K562 (cell line): Measurements from ENCODE around the gene CPED1. TPM values are rescaled to one million over a fixed set of nuclear protein-coding genes. Genes with fewer than 3 reads are reported as not detected.

ENCODE experiments used
- EGR1 ChIP-seq: fragments of 450-650 bp; conservative IDR thresholded peaks from 2 replicates; pipeline ENCODE4 v1.6.1; 2017; ENCODE audit warnings: mild to moderate bottlenecking
- FOXA1 ChIP-seq: fragments of 450-650 bp; IDR thresholded peaks from 2 replicates; pipeline ENCODE4 v1.6.1; 2016; ENCODE audit warnings: mild to moderate bottlenecking, borderline replicate concordance
- FUS ChIP-seq: fragments of 200-400 bp; formaldehyde crosslinking; optimal IDR thresholded peaks from 2 replicates; pipeline ENCODE3; 2017; ENCODE audit warnings: low read depth, low read length
- HDAC2 ChIP-seq: fragments of 450-650 bp; IDR thresholded peaks from 2 replicates; pipeline ENCODE4 v1.6.1; 2016; ENCODE audit warnings: mild to moderate bottlenecking
- ILF3 ChIP-seq: fragments of 450-650 bp; IDR thresholded peaks from 2 replicates; pipeline ENCODE4 v1.6.1; 2018; ENCODE audit warnings: antibody characterized with exemption, mild to moderate bottlenecking, moderate library complexity, borderline replicate concordance
- MECOM ChIP-seq: fragments of 250-450 bp; sonication (Bioruptor Pico); IDR thresholded peaks from 2 replicates; pipeline ENCODE4 v1.8.0; 2022; ENCODE audit warnings: inconsistent platforms
- MYNN ChIP-seq, 2 experiments: sonication (generic); formaldehyde crosslinking in 1 of 2; IDR thresholded peaks; 2 replicates each; pipeline versions ENCODE4 v1.5.0 to v1.6.1; 2016 to 2020; ENCODE audit warnings: antibody characterized with exemption in 1 of 2, missing genetic modification reagents in 1 of 2
- RAD21 ChIP-seq, 2 experiments: fragments of 250-450 bp in 1 of 2; fragments of 450-650 bp in 1 of 2; sonication (Bioruptor Pico) in 1 of 2; formaldehyde crosslinking in 1 of 2; IDR thresholded peaks in 1 of 2; conservative IDR thresholded peaks in 1 of 2; 2 replicates each; pipeline versions ENCODE4 v1.4.0 to v1.8.0; 2020 to 2022; ENCODE audit warnings: mild to moderate bottlenecking in 2 of 2, moderate library complexity in 1 of 2
- SMAD3 ChIP-seq: fragments of 450-650 bp; formaldehyde crosslinking; conservative IDR thresholded peaks from 2 replicates; pipeline ENCODE4 v1.4.0; 2020; ENCODE audit warnings: mild to moderate bottlenecking
- TCF7L2 ChIP-seq: fragments of 150-350 bp; IDR thresholded peaks from 2 replicates; pipeline ENCODE4 v1.6.1; 2016; ENCODE audit warnings: low read depth, mild to moderate bottlenecking, low read length, moderate library complexity
- ZNF124 ChIP-seq: sonication (generic); formaldehyde crosslinking; IDR thresholded peaks from 2 replicates; pipeline ENCODE4 v1.8.1; 2022; ENCODE audit warnings: missing genetic modification reagents
- ZNF232 ChIP-seq: sonication (generic); formaldehyde crosslinking; IDR thresholded peaks from 2 replicates; pipeline ENCODE4 v1.8.0; 2022; ENCODE audit warnings: mild to moderate bottlenecking, missing genetic modification reagents
- ZNF696 ChIP-seq: fragments of 250-450 bp; sonication (Bioruptor Pico); conservative IDR thresholded peaks from 2 replicates; pipeline ENCODE4 v1.4.0; 2020; ENCODE audit warnings: mild to moderate bottlenecking, moderate library complexity
- polyA plus RNA-seq, 8 experiments: library from polyadenylated mRNA; depleted of rRNA in 4 of 8; stranded (reverse) in 5 of 8; unstranded in 3 of 8; fragments of >200 nt; fragmentation: Nextera tagmentation in 2 of 8; fragmentation: Illumina TruSeq in 1 of 8; extraction: Ambion mirVana in 2 of 8; extraction: Trizol in 1 of 8; gene quantifications; 2 replicates each; pipeline versions ENCODE4 v1.2.1 to v1.2.3, GENCODE V29; 2011 to 2014; ENCODE audit warnings: inconsistent platforms in 1 of 8, missing spikeins in 1 of 8
- total RNA-seq, 7 experiments: library from RNA; depleted of rRNA in 6 of 7; stranded (reverse); fragments of >200 nt in 6 of 7; fragmentation: Illumina TruSeq in 2 of 7; extraction: Trizol in 2 of 7; gene quantifications; 2 replicates each; pipeline versions ENCODE4 v1.2.1 to v1.2.3, GENCODE V29; 2011 to 2021; ENCODE audit warnings: low replicate concordance in 1 of 7
- TF ChIP-seq, protein P1 (sequence below): sonication (generic); formaldehyde crosslinking; IDR thresholded peaks from 2 replicates; pipeline ENCODE4 v1.8.0; 2023; ENCODE audit warnings: mild to moderate bottlenecking, missing genetic modification reagents
- TF ChIP-seq, protein P2 (sequence below): fragments of 450-650 bp; formaldehyde crosslinking; IDR thresholded peaks from 2 replicates; pipeline ENCODE4 v1.4.0; 2020; ENCODE audit warnings: mild to moderate bottlenecking, moderate library complexity
- TF ChIP-seq, protein P3 (sequence below): IDR thresholded peaks from 2 replicates; pipeline ENCODE4 v1.6.1; 2012; ENCODE audit warnings: low read depth, low read length, improper control_type of control experiment, borderline replicate concordance
- TF ChIP-seq, protein P4 (sequence below): fragments of 200-400 bp; formaldehyde crosslinking; IDR thresholded peaks from 2 replicates; pipeline ENCODE4 v1.6.1; 2017; ENCODE audit warnings: mild to moderate bottlenecking, low read depth, low read length, moderate library complexity
- TF ChIP-seq, protein P5 (sequence below): sonication (generic); formaldehyde crosslinking; IDR thresholded peaks from 2 replicates; pipeline ENCODE4 v1.8.0; 2022; ENCODE audit warnings: missing genetic modification reagents, mild to moderate bottlenecking, borderline replicate concordance

The CPED1 gene
- total and polyA plus RNA-seq, 9 of the 15 experiments (the other 6 are each of a cell fraction or from before 2014, with no cell fraction given), result 195 to 393 (median 290) TPM

DNA sequence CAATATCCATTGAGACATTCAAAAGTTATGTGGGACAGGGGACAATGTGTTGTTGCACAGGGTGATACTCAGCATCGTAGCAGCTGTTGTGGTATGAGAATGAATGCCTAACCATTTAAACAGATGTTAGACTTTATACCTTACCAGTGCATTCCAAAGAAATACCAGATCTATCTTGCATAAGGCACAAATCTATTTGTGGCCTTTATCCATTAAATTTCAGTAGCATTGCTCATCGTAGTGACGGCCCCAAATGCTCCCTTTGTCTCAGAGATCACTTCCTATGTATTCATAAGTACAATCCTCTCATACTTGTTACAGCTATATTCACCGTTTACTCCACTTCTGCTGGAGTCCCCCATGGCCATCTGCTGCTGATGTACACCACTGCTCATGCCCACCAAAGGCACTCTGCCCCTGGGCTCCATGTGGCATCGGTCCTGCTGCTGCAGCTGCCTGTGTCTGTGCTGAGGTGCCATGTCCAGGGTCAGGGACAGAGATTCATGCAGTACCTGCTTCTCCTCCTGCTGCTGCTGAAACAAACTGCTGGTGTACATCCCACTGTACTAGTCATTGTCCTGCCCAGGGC, 96.3 kb downstream of the CPED1 start (continued):
- TF ChIP-seq, protein P1, sequence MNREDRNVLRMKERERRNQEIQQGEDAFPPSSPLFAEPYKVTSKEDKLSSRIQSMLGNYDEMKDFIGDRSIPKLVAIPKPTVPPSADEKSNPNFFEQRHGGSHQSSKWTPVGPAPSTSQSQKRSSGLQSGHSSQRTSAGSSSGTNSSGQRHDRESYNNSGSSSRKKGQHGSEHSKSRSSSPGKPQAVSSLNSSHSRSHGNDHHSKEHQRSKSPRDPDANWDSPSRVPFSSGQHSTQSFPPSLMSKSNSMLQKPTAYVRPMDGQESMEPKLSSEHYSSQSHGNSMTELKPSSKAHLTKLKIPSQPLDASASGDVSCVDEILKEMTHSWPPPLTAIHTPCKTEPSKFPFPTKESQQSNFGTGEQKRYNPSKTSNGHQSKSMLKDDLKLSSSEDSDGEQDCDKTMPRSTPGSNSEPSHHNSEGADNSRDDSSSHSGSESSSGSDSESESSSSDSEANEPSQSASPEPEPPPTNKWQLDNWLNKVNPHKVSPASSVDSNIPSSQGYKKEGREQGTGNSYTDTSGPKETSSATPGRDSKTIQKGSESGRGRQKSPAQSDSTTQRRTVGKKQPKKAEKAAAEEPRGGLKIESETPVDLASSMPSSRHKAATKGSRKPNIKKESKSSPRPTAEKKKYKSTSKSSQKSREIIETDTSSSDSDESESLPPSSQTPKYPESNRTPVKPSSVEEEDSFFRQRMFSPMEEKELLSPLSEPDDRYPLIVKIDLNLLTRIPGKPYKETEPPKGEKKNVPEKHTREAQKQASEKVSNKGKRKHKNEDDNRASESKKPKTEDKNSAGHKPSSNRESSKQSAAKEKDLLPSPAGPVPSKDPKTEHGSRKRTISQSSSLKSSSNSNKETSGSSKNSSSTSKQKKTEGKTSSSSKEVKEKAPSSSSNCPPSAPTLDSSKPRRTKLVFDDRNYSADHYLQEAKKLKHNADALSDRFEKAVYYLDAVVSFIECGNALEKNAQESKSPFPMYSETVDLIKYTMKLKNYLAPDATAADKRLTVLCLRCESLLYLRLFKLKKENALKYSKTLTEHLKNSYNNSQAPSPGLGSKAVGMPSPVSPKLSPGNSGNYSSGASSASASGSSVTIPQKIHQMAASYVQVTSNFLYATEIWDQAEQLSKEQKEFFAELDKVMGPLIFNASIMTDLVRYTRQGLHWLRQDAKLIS (CRISPR knock-in tag), result no peak
- TF ChIP-seq, protein P2, sequence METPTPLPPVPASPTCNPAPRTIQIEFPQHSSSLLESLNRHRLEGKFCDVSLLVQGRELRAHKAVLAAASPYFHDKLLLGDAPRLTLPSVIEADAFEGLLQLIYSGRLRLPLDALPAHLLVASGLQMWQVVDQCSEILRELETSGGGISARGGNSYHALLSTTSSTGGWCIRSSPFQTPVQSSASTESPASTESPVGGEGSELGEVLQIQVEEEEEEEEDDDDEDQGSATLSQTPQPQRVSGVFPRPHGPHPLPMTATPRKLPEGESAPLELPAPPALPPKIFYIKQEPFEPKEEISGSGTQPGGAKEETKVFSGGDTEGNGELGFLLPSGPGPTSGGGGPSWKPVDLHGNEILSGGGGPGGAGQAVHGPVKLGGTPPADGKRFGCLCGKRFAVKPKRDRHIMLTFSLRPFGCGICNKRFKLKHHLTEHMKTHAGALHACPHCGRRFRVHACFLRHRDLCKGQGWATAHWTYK (CRISPR knock-in tag), result no peak
- no peak for TF ChIP-seq FUS
- TF ChIP-seq EGR1, result no peak
- TF ChIP-seq, protein P3, sequence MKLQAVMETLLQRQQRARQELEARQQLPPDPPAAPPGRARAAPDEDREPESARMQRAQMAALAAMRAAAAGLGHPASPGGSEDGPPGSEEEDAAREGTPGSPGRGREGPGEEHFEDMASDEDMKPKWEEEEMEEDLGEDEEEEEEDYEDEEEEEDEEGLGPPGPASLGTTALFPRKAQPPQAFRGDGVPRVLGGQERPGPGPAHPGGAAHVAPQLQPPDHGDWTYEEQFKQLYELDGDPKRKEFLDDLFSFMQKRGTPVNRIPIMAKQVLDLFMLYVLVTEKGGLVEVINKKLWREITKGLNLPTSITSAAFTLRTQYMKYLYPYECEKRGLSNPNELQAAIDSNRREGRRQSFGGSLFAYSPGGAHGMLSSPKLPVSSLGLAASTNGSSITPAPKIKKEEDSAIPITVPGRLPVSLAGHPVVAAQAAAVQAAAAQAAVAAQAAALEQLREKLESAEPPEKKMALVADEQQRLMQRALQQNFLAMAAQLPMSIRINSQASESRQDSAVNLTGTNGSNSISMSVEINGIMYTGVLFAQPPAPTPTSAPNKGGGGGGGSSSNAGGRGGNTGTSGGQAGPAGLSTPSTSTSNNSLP, result no peak
- TF ChIP-seq ZNF232 (CRISPR knock-in tag), result no peak
- TF ChIP-seq HDAC2, result no peak
- TF ChIP-seq, protein P4, sequence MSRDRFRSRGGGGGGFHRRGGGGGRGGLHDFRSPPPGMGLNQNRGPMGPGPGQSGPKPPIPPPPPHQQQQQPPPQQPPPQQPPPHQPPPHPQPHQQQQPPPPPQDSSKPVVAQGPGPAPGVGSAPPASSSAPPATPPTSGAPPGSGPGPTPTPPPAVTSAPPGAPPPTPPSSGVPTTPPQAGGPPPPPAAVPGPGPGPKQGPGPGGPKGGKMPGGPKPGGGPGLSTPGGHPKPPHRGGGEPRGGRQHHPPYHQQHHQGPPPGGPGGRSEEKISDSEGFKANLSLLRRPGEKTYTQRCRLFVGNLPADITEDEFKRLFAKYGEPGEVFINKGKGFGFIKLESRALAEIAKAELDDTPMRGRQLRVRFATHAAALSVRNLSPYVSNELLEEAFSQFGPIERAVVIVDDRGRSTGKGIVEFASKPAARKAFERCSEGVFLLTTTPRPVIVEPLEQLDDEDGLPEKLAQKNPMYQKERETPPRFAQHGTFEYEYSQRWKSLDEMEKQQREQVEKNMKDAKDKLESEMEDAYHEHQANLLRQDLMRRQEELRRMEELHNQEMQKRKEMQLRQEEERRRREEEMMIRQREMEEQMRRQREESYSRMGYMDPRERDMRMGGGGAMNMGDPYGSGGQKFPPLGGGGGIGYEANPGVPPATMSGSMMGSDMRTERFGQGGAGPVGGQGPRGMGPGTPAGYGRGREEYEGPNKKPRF, result no peak
- TF ChIP-seq, protein P5, sequence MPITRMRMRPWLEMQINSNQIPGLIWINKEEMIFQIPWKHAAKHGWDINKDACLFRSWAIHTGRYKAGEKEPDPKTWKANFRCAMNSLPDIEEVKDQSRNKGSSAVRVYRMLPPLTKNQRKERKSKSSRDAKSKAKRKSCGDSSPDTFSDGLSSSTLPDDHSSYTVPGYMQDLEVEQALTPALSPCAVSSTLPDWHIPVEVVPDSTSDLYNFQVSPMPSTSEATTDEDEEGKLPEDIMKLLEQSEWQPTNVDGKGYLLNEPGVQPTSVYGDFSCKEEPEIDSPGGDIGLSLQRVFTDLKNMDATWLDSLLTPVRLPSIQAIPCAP (CRISPR knock-in tag), result no peak
- TF ChIP-seq ZNF124 (CRISPR knock-in tag), result no peak
- no peak for TF ChIP-seq TCF7L2
- no peak for TF ChIP-seq FOXA1
- TF ChIP-seq MYNN (IDR thresholded peaks at IDR 0.05), result peak; percentile 29; the same call in 1 of the 2 replicates
- no peak for TF ChIP-seq MYNN (CRISPR knock-in tag; IDR thresholded peaks at IDR 0.05)
- no peak for TF ChIP-seq RAD21 (CRISPR knock-in tag; conservative IDR thresholded peaks at IDR 0.05 in 1 of 2, IDR thresholded peaks at IDR 0.05 in 1 of 2)
- no peak for TF ChIP-seq SMAD3 (CRISPR knock-in tag)
- TF ChIP-seq ILF3, result no peak
- no peak for TF ChIP-seq ZNF696 (CRISPR knock-in tag)
- no peak for TF ChIP-seq MECOM (CRISPR knock-in tag)
